ENCODE measurements around the gene LAMA5. TPM values are rescaled to one million over a fixed set of nuclear protein-coding genes. Genes with fewer than 3 reads are reported as not detected.

LAMA5 gene
- total RNA-seq, 4 donors from 2014 or later, result 93.9 to 179 (median 117) TPM

DNA sequence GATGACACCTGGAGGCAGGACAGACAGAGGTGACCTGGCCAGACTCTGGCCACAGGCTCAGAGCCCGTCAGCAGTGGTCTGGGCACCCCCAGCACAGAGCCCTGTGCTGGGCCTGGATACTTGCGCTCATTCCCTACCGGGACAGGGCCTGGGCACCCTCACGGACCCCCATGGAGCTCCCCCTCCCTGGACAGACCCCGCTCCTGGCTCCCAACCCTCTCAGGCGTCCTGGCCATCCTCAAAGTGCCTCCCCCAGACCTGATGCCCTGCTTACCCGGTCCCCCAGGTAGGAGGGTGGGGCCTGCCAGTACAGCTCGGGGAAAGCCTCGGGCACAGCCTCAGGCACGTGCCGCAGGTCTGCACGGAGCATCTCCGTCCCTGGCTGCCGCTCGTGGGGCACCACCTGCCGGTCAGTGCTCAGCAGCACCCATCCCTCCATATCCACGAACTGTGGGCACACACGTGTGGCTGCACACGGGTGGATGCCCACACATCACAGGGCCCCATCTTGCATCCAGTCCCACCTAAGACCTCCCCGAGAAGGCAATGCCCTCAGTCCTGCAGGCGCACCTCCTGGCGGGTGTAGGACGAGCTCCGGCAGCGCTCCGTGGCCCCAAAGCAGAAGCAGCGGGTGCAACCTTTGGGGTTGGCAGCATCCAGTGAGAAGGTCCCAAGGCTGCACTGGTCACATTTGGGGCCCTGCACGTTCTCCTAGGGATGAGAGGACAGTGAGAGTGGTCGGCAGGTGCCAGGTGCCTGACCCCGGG is 40.0 kb downstream of the LAMA5 start:
- no peaks in the 10 kb centered on the region for H3K27me3 ChIP-seq
- TF ChIP-seq, protein P1, sequence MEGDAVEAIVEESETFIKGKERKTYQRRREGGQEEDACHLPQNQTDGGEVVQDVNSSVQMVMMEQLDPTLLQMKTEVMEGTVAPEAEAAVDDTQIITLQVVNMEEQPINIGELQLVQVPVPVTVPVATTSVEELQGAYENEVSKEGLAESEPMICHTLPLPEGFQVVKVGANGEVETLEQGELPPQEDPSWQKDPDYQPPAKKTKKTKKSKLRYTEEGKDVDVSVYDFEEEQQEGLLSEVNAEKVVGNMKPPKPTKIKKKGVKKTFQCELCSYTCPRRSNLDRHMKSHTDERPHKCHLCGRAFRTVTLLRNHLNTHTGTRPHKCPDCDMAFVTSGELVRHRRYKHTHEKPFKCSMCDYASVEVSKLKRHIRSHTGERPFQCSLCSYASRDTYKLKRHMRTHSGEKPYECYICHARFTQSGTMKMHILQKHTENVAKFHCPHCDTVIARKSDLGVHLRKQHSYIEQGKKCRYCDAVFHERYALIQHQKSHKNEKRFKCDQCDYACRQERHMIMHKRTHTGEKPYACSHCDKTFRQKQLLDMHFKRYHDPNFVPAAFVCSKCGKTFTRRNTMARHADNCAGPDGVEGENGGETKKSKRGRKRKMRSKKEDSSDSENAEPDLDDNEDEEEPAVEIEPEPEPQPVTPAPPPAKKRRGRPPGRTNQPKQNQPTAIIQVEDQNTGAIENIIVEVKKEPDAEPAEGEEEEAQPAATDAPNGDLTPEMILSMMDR (IDR thresholded peaks at IDR 0.05), result no peak
- TF ChIP-seq POLR2A (IDR thresholded peaks at IDR 0.05), result no peak
- H3K4me3 ChIP-seq (replicated peaks in 1 of 3), result no peak overlapping the region
- 91 to 97% methylated on average over 14 to 16 of the region's 30 CpGs for WGBS, 2 donors
- intact Hi-C loops (cut with DNase I), result no loop called here
- H3K9me3 ChIP-seq, result no peaks in the 10 kb centered on the region
- no peaks in the 10 kb centered on the region for H3K4me1 ChIP-seq
- DNase-seq, result no peak
- no peak overlapping the region for H3K27ac ChIP-seq
- H3K36me3 ChIP-seq, result peaks cover 80 to 82% of the 10 kb centered on the region in 2 donors

DNA sequence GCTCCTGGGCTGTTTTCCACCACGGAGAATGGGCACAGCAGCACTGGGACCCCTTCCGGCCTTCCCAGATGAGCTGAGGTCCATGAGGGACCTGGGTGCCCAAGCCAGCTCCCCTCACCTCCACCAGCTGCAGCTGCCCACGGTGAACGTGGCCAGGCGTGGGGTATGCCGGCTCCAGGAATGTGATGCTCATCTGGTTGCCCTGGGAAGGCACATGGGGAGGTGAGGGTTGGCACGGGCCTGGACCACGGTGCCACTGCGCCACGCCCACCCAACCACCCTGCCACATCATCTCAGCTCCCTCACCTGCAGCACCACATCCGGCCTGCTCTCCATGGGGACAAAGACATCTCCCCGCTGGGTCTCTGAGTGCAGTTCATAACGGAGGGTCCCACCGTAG is 40.6 kb downstream of the LAMA5 start:
- Histone ChIP-seq H3K27ac (no peak overlapping the region), H3K4me1 (no peaks in the 10 kb centered on the region), H3K36me3 (peaks cover 74 to 81% of the 10 kb centered on the region in 2 donors), H3K9me3 (no peaks in the 10 kb centered on the region), H3K27me3 (no peaks in the 10 kb centered on the region), H3K4me3 (replicated peaks in 1 of 3) (no peak overlapping the region)
- no peak for DNase-seq
- intact Hi-C loops (cut with DNase I), result no loop called here
- TF ChIP-seq POLR2A (IDR thresholded peaks at IDR 0.05), result no peak
- TF ChIP-seq, protein P1 (IDR thresholded peaks at IDR 0.05), result no peak
- WGBS, 2 donors, result 93 to 96% methylated on average over 5 to 13 of the region's 14 CpGs

DNA sequence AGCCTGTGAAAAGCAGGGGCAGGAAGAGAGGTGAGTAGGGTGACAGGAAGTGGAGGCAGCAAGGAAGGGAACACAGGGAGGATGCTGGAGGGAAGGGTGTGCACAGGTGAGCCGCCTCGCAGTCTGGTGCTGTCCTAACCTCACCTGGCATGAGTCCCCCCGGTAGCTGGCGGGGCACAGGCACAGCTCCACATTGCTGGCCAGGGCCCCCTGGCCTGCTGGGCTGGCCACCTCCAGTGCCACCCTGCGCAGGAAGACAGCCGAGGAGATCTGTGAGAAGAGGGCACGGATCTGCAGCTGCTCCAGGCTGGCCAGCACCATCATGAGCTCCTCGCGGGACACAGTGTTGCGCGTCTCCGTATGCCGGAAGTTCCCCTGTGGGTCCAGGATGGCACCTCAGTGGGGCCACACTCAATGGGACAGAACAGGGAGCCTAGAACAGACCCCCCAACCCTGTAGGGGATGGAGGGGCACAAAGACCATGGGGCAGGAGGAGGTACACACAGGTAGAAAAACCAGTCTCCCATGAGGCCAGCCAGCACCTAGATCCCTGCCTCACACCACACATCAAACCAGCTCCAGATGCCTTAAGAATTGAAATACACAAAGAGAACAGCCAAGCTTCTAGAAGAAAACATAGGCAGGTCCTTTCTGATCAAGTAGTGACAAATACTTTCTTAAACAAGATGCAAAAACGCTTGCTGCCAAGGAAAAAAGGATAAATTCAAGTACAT is 41.8 kb downstream of the LAMA5 start:
- WGBS, 2 donors, result 83 to 92% methylated on average over 5 to 10 of the region's 14 CpGs
- H3K9me3 ChIP-seq, result no peaks in the 10 kb centered on the region
- no peaks in the 10 kb centered on the region for H3K27me3 ChIP-seq
- no peak for DNase-seq
- TF ChIP-seq POLR2A (IDR thresholded peaks at IDR 0.05), result no peak
- TF ChIP-seq, protein P1 (IDR thresholded peaks at IDR 0.05), result no peak
- intact Hi-C loops (cut with DNase I), result no loop called here
- H3K27ac ChIP-seq, result no peak overlapping the region
- H3K4me1 ChIP-seq, result no peaks in the 10 kb centered on the region
- H3K36me3 ChIP-seq, result peaks cover 70 to 77% of the 10 kb centered on the region in 2 donors
- no peak overlapping the region for H3K4me3 ChIP-seq (replicated peaks in 1 of 3)

DNA sequence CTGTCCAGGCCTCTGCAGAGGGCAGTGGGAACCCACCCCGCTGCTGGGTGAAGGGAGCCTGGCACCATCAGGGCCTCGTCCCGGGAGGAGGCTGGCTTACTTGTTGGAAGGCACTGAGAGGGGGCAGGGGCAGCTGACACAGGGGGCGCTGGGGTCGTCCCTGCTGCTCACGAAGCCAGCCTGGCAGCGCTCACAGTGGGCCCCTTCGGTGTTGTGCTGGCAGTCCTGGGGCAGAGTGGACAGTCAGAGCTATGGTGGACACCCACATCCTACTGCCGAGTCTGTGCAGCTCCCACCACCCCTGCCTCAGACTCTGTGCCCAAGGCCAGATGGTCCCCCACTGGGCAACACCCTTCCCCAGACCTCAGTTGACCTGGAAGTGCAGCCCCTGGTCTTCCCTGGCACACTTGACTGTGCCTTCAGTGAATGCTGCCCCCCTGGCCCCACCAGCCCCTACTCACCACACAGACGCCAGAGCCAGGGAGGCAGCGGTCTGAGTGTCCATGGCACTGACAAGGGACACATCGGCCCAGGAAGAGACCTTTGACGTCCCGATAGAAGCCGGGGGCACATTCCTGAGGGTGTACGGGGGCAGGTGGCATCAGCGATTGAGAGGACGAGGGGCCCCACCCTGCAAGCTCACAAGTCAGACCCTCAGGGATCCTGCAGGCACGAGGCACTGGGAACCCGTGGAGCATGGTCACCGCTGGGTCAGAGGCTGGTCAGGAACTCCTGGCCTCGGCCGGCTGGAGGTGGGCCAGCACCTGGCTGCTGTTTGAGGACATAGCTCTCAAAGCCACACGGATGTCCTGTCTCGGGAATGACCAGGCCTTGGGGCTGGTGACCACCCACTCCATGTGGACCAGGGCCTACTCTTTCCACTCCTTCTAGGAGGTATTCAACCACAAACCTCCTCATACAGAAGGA is 42.9 kb downstream of the LAMA5 start:
- Histone ChIP-seq H3K27ac (no peak overlapping the region), H3K36me3 (peaks cover 66 to 75% of the 10 kb centered on the region in 2 donors), H3K4me1 (no peaks in the 10 kb centered on the region), H3K9me3 (no peaks in the 10 kb centered on the region), H3K4me3 (replicated peaks in 1 of 3) (no peak overlapping the region), H3K27me3 (no peaks in the 10 kb centered on the region)
- no peak for TF ChIP-seq POLR2A (IDR thresholded peaks at IDR 0.05)
- TF ChIP-seq, protein P1 (IDR thresholded peaks at IDR 0.05), result no peak
- WGBS, 2 donors, result 70 to 81% methylated on average over 7 to 9 of the region's 25 CpGs
- no peak for DNase-seq
- intact Hi-C loops (cut with DNase I), result no loop called here

Data from thyroid gland (tissue), 4 donors.